Measurements from ENCODE around the gene FBXW10B. TPM values are rescaled to one million over a fixed set of nuclear protein-coding genes. Genes with fewer than 3 reads are reported as not detected.
"Not testable (repeated sequence)": the region's sequence is repeated elsewhere in the genome, so short reads cannot be mapped to it uniquely, and the experiment has no call there.

The FBXW10B gene
- total RNA-seq, 2 experiments from 2014 or later, result not detected

GRCh38 chr17:15613111-15613510 is 6.4 kb downstream of the FBXW10B start:
- POLR2A ChIA-PET; H3K9me3 ChIP-seq (ENCODE audit: low read length); H3K36me3 ChIP-seq (ENCODE audit: insufficient read depth, low read length); H3K79me2 ChIP-seq (ENCODE audit: insufficient read depth, low read depth, low read length); H4K20me1 ChIP-seq (ENCODE audit: insufficient read depth, low read length); H3K4me1 ChIP-seq (ENCODE audit: insufficient read depth, low read length, poor library complexity, severe bottlenecking); H3K27ac ChIP-seq (ENCODE audit: low read depth, low read length, poor library complexity, severe bottlenecking); H3K9me2 ChIP-seq (ENCODE audit: insufficient read depth, low read length); BruUV-seq (replicated peaks); CTCF ChIA-PET (ENCODE audit: unreplicated experiment); H3K4me3 ChIP-seq (ENCODE audit: low read depth, low read length, poor library complexity, severe bottlenecking); intact Hi-C loops (cut with micrococcal nuclease; ENCODE audit: unreplicated experiment); H3K4me2 ChIP-seq (ENCODE audit: low read length); H2AFZ ChIP-seq (ENCODE audit: low read length); DNase-seq (ENCODE audit: low spot score): not testable (repeated sequence)

DNA sequence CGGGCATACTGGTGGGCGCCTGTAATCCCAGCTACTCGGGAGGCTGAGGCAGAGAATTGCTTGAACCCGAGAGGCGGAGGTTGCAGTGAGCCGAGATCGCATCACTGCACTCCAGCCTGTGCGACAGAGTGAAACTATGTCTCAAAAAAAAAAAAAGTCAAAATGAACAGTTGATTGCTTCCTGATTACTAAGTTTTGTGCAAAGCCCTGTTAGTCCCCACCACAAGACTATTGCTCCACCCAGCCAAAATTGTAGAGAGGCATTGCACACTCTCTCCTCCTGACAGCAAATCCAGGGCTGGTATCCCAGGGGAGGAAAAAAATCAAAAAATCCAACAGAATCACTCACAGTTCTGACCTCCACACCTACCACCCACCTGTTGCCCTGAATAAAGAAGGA is 26.5 kb downstream of the FBXW10B start:
- H3K79me2 ChIP-seq (ENCODE audit: insufficient read depth, low read depth, low read length); intact Hi-C loops (cut with micrococcal nuclease; ENCODE audit: unreplicated experiment); H3K9me2 ChIP-seq (ENCODE audit: insufficient read depth, low read length); H3K27ac ChIP-seq (ENCODE audit: low read depth, low read length, poor library complexity, severe bottlenecking); H4K20me1 ChIP-seq (ENCODE audit: insufficient read depth, low read length); CTCF ChIA-PET (ENCODE audit: unreplicated experiment); H3K4me2 ChIP-seq (ENCODE audit: low read length); H3K4me3 ChIP-seq (ENCODE audit: low read depth, low read length, poor library complexity, severe bottlenecking); H2AFZ ChIP-seq (ENCODE audit: low read length); H3K36me3 ChIP-seq (ENCODE audit: insufficient read depth, low read length); POLR2A ChIA-PET; DNase-seq (ENCODE audit: low spot score); H3K9me3 ChIP-seq (ENCODE audit: low read length); BruUV-seq (replicated peaks): not testable (repeated sequence)
- H3K4me1 ChIP-seq (ENCODE audit: insufficient read depth, low read length, poor library complexity, severe bottlenecking), result peaks cover 27% of the 10 kb centered on the region

- peaks cover 30% of the 10 kb centered on the region for H3K4me1 ChIP-seq (ENCODE audit: insufficient read depth, low read length, poor library complexity, severe bottlenecking)
- H3K4me3 ChIP-seq (ENCODE audit: low read depth, low read length, poor library complexity, severe bottlenecking); H3K4me2 ChIP-seq (ENCODE audit: low read length); H3K79me2 ChIP-seq (ENCODE audit: insufficient read depth, low read depth, low read length); CTCF ChIA-PET (ENCODE audit: unreplicated experiment); H3K9me2 ChIP-seq (ENCODE audit: insufficient read depth, low read length); H3K9me3 ChIP-seq (ENCODE audit: low read length); H4K20me1 ChIP-seq (ENCODE audit: insufficient read depth, low read length); H3K36me3 ChIP-seq (ENCODE audit: insufficient read depth, low read length); intact Hi-C loops (cut with micrococcal nuclease; ENCODE audit: unreplicated experiment); DNase-seq (ENCODE audit: low spot score); BruUV-seq (replicated peaks); H3K27ac ChIP-seq (ENCODE audit: low read depth, low read length, poor library complexity, severe bottlenecking); H2AFZ ChIP-seq (ENCODE audit: low read length): not testable (repeated sequence)
- POLR2A ChIA-PET, result interaction anchor here (0.7 kb wide), 1 partner anchor 18 kb away, joined by 5 read pairs; no protein-coding TSS in a partner anchor
These were observed 27.5 kb downstream of the FBXW10B start for GRCh38 chr17:15591986-15592385.

DNA sequence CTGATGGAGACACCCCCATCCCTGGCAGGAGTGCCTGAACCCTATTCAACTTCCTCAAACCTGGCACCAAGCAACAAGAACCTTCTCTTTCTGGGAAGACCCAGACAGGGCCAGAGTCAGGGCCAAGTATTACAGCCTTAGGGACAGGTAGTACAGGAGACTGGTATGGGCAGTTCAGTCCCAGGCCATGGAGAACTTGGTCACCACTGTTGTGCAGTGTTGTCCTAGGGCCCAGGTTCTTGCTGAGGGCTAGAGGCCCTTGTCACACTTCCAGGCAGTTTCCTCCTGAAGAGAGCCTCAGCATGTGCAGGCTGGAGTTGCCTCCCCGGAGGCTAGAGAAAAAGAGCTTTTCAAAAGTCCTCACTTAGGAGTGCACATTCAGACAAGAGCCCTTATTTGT is 28.7 kb downstream of the FBXW10B start:
- BruUV-seq (replicated peaks); H3K36me3 ChIP-seq (ENCODE audit: insufficient read depth, low read length); H3K9me3 ChIP-seq (ENCODE audit: low read length); intact Hi-C loops (cut with micrococcal nuclease; ENCODE audit: unreplicated experiment); H2AFZ ChIP-seq (ENCODE audit: low read length); H3K79me2 ChIP-seq (ENCODE audit: insufficient read depth, low read depth, low read length); POLR2A ChIA-PET; H3K4me3 ChIP-seq (ENCODE audit: low read depth, low read length, poor library complexity, severe bottlenecking); DNase-seq (ENCODE audit: low spot score); H3K27ac ChIP-seq (ENCODE audit: low read depth, low read length, poor library complexity, severe bottlenecking); H3K9me2 ChIP-seq (ENCODE audit: insufficient read depth, low read length); CTCF ChIA-PET (ENCODE audit: unreplicated experiment); H4K20me1 ChIP-seq (ENCODE audit: insufficient read depth, low read length): not testable (repeated sequence)
- peaks cover 30% of the 10 kb centered on the region for H3K4me1 ChIP-seq (ENCODE audit: insufficient read depth, low read length, poor library complexity, severe bottlenecking)
- 0 out of 2 replicates have a peak overlapping the region, but pooled peaks have one; percentile 5 for H3K4me2 ChIP-seq (ENCODE audit: low read length)

DNA sequence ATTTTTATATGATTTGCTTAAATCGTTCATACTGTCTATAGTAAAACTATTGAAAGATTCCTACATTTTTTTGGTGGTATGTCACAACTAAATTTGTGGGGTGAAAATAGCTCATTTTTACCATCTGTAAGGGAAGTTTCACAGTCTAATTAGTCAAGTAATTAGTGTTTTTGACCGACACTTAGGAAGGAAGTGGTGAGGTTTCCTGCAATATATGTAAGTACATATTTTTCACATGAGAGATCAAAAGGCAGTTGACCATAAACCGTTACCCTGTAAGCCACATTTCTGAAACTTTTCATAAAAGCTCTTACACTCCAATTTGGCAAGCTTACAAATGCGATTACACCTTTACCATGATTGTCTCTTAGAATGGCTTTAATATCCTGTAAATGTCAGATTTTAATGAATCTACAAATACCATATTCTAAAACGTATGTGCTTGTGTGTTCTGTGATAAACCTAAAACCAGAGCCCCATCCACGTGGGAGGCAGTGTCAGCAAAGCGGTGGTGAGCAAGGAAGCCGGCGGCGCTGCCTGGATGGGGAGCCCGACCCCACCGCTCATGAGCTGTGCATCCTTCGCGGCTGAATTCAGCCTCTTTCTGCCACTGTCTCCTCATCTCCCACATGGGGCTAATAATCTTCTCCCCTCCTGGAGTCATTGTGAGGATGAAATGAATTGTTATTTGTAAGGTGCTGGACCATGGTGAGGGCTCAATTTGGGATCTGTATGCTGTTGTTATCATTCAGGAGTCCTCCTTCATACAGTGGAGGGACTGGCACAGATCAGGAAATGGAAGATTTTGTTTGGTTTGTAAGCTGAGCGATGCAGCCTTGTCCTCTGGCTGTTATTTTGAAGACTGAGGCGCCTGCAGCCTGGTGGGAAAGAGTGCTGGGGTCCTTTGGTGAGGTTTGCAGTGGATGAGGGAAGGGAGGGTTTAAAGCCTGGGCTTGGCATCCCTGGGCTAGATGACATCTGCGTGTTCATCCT is 29.7 kb downstream of the FBXW10B start:
- peak overlapping the region; percentile 58 for H3K27ac ChIP-seq (ENCODE audit: low read depth, low read length, poor library complexity, severe bottlenecking)
- intact Hi-C loops (cut with micrococcal nuclease; ENCODE audit: unreplicated experiment); H2AFZ ChIP-seq (ENCODE audit: low read length); H3K9me3 ChIP-seq (ENCODE audit: low read length); H4K20me1 ChIP-seq (ENCODE audit: insufficient read depth, low read length); H3K9me2 ChIP-seq (ENCODE audit: insufficient read depth, low read length); H3K79me2 ChIP-seq (ENCODE audit: insufficient read depth, low read depth, low read length); POLR2A ChIA-PET; H3K36me3 ChIP-seq (ENCODE audit: insufficient read depth, low read length); CTCF ChIA-PET (ENCODE audit: unreplicated experiment): not testable (repeated sequence)
- peak overlapping the region; percentile 75 for H3K4me2 ChIP-seq (ENCODE audit: low read length)
- BruUV-seq (replicated peaks), result TSS peak; percentile 80
- peaks cover 30% of the 10 kb centered on the region for H3K4me1 ChIP-seq (ENCODE audit: insufficient read depth, low read length, poor library complexity, severe bottlenecking)
- H3K4me3 ChIP-seq (ENCODE audit: low read depth, low read length, poor library complexity, severe bottlenecking), result peak overlapping the region; percentile 45
- peak; percentile 25 for DNase-seq (ENCODE audit: low spot score)

- H3K4me1 ChIP-seq (ENCODE audit: insufficient read depth, low read length, poor library complexity, severe bottlenecking), result peaks cover 30% of the 10 kb centered on the region
- H3K27ac ChIP-seq (ENCODE audit: low read depth, low read length, poor library complexity, severe bottlenecking); H3K79me2 ChIP-seq (ENCODE audit: insufficient read depth, low read depth, low read length); H2AFZ ChIP-seq (ENCODE audit: low read length); intact Hi-C loops (cut with micrococcal nuclease; ENCODE audit: unreplicated experiment); H3K9me2 ChIP-seq (ENCODE audit: insufficient read depth, low read length); BruUV-seq (replicated peaks); POLR2A ChIA-PET; H3K4me3 ChIP-seq (ENCODE audit: low read depth, low read length, poor library complexity, severe bottlenecking); CTCF ChIA-PET (ENCODE audit: unreplicated experiment); H3K9me3 ChIP-seq (ENCODE audit: low read length); H3K36me3 ChIP-seq (ENCODE audit: insufficient read depth, low read length); H4K20me1 ChIP-seq (ENCODE audit: insufficient read depth, low read length): not testable (repeated sequence)
- DNase-seq (ENCODE audit: low spot score), result peak; percentile 66
- H3K4me2 ChIP-seq (ENCODE audit: low read length), result peak overlapping the region; percentile 46
These were observed 31.5 kb downstream of the FBXW10B start for GRCh38 chr17:15588017-15588416.

Data from OCI-LY7 (cell line).